ENCODE measurements around the gene PGBD5.

The PGBD5 gene

DNA sequence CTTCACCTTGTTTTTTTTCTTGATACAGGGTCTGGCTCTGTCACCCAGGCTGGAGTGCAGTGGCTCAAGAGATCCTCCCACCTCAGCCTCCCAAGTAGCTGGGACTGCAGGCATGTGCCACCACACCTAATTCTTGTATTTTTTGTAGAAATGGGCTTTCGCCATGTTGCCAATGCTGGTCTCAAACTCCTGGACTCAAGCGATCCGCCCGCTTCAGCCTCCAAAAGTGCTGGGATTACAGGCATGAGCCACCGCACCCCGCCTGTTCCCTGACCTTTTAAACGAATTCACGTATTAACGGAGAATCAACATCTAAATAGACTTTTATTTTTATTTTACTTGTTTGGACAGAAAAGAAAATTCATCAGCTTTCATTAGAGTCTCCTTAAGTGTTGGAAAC is 104.8 kb downstream of the PGBD5 start:
- no peak for DNase-seq

DNA sequence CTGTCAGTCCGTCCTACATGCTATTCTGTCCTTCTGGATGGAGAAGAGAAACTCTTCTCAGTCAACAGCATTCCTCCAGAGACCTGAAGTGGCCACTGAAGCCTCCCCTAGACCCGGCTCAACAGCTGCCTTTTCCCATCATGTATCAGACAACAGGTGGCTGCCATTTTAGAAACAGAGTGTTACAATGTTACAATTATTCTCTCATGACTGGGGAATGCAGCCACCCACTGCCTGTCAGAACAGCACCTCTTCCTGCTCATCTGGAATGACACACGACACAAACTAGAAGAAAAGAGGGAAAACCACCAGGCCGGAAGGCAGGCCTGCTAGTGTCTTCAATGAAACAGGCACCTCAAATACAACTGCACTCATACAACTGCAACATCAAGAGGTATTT is 105.3 kb downstream of the PGBD5 start:
- no peak for DNase-seq

DNA sequence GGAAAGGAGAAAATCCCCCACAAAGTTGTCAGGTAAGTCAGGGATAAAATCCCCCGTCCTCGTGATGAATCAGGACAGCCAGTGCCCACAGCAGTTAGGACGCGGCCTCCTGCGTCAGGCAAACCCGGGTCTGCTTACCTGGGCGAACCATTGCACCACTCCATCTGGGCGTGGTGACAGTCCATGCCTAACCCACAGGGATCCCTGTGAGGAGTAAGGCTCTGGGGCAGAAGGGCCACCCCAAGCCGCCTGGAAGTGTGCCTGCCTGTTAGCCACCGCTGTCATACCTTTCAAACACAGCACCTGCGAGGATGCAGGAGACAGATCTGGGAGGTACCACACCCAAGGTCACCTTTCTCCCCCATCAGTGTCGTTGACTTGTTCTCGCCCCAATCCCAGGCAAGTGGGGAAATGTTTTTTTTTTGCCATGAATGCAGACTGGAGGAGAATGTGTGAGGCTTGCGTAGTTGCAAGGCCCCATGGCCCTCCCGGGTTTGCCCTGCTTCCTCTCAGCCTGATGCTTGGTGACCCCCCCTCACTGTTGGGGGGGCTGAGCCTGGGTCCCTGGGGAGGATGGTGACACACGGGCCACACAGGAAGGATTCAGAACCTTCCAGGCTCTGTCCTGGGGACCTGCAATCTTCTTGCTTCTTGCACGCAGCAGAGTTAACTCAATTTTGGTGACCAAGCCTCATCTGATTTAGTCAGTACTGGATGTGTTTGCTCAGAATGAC is 107.0 kb downstream of the PGBD5 start:
- no peak for DNase-seq

DNA sequence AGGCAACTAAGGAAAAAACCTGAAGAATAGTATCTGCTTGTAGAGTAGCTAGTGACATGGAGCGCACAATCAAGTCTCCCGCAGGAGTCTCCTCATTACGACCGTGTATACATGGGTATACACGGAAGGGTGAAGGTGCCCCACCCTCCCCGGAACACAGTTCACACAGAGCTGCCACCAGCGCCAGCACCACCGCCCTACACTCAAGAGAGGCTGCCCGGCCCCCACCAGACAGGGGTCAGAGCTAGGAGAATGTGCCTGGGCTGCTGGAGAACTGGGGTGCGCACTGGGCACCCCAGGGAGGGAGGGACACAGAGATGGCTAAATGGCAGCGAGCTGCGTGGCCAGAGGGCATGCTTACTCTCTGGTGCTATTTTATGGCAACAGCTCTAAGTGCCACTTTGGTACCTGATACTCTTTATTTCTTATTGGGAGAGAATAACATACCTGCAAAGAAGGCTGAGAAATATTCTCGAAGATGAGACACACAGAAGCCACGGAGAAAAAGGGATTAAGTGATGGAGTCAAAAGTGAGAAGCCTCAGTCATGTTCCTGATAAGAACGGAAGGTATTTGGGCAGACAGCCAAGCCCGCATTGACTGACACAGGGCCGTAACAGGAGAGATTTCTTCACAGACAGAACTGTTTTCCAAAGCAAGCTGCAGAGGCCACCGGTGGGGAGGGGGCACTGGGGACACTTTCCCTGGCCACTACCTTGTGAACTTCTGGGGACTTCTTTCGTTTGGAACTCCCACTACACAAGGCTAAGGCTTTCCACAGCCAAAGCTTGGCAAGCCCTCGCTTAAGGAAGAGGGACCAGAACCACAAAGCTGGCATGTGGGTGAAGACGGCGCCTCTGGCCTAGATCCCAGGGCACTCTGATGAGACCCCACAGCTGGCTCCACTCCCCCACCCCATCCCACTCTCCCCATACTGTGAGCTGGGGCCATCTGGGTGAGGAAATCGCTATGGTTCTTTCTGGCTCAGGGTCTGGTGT is 108.0 kb downstream of the PGBD5 start:
- peak; percentile 13 for DNase-seq

DNA sequence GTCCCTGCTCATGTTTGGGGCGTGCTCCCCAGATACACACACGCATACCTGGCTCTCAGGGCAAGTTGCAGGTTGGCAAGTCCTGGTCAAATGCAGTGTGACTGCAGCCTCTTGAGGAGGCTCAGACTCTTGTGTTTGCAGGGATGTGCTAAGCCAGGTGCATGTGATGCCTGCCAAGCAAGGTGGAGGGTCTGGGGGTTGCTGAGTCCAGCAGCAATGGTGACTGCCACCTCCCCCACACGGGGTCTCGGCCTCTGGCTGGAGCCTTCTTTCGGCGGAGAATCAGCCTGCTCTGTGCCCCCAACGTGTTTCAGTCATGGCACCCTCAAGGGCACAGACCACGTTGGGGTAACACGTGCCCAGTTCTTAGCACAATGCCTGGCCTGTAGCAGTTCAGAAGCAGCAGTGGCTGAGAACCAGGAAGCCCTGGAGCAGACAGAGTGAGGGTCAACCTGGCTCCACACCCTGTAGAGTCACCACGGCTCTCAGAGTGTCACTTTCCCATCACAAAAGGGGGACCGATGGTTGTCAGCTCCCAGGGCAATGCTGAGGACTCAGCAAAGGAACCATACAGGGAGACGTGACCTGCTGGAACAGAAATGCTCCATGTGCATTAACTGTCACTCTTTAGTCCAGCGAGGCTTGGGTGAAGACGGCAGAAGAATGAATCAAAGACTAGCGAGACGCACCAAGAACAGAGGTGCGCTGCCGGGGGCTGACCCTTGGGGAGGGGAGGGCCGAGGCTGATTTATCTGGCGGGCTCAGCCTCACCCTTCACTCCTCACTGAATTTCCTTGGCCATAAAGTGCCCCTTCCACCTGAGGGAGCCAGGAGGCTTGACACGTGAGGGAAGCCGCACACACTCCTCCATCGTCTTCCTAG is 109.0 kb downstream of the PGBD5 start:
- DNase-seq, result no peak

DNA sequence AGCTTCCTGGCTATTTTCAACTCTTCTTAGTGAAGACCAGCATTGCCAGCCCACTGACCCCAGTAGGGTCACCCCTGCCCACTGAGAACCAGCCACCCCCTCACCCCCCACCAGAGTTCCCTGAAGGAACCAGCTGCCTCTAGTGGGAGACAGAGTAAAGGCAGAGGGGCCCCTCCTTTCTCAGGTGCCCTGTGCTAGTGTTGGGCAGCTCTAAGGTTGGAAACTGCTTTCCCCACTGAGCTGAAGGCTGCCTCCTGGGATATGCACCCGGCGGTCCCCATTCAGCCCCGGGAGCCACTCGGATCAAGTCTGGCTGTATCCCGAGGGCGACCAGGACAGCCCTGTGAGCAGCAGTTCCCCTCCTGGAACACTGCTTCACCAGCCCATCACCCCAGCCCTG is 111.0 kb downstream of the PGBD5 start:
- no peak for DNase-seq

DNA sequence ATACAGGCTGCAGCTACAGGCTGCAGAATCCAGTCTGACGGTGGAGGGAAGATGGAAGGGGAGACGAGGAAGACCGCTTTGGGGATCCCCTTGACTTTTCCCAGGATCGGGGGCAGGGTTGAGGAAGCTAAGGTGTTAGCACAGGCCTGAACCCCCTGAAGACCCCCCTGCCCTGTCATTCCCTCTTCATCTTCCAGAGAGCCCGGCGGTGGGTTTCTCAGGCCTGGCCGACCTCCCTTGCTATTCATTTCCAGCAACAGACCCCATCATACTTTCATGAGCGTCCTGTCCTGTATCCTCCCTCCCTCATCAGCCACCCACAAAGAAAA is 112.0 kb downstream of the PGBD5 start:
- DNase-seq, result no peak

DNA sequence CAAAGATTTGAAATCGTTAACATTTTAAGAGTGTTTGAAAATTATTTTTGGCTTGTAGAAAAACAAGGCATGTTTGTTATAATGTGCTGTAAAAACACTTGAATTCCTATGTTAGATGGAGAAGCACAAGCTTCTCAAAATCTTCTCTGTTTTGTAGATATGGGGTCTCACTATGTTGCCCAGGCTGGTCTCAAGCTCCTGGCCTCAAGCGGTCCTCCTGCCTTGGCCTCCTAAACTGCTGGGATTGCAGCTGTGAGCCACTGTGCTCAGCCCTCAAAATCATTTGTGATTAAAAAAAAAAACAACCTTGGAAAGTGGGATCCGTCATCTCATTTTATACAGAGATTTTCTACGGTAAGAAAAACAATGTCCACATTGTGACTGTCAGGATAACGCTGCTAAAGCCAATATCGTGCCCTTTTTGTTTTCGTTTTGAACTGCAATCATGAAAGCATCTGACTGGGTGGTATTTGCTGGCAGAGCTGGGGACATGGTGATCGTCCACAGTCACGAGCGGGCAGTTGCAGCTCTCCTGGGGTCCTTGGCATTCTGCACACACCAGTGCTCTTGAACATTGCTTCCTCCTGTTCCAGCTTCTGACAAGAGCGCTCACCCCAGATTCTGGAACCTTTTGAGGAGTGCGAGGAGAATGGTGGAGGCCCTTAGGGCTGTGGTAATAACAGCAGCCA is 112.5 kb downstream of the PGBD5 start:
- no peak for DNase-seq

DNA sequence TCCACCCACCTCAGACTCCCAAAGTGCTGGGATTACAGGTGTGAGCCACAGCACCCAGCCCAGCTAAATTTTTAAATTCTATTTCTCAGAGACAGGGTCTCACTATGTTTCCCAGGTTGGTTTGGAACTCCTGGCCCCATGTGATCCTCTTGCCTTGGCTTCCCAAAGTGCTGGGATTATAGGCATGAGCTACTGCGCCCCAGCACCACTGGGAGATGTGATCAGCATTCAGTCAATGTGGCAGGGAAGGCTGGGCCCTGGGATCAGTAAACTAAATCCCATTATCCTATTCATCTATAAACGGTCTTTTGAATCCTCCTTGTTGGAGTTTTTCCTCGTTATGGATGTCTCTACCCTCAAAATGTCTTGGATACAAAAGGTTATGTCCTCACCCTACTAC is 113.5 kb downstream of the PGBD5 start:
- DNase-seq, result no peak

DNA sequence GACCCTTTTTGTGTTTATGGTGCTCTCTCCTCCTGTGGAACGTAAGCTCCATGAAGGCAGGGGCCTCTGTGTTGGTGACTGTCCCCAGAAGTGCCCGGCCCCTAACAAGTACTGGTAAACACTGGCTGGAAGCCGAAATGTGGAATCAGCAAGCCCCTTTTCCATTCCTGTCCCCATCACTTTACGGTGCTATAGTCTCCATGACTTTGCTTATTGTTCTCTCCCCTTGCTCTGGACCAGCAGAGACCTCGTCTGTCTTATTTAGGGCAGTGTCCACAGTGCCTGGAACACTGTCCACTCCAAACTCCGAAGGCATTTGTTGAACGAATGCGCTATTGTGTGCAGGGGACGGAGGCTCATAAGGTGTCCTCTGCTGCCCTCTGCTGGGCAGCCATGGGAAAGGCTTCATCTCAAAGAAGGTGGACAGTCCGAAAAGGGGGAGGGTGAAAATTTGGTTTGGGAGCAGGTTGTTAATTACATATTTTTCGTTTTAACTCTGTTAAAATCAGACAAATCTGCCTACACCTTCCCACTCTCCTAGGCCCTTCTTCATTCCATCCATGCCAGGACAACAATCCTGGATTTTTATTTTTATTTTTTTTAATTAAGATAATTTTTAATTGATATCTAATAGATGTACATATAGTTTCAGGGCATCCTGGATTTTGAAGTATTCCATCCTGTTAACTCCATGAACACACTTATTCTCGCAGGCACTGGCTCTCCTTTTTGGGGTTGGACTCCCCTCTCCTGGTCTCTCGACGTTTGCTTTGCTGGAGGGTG is 115.6 kb downstream of the PGBD5 start:
- DNase-seq, result peak; percentile 88

DNA sequence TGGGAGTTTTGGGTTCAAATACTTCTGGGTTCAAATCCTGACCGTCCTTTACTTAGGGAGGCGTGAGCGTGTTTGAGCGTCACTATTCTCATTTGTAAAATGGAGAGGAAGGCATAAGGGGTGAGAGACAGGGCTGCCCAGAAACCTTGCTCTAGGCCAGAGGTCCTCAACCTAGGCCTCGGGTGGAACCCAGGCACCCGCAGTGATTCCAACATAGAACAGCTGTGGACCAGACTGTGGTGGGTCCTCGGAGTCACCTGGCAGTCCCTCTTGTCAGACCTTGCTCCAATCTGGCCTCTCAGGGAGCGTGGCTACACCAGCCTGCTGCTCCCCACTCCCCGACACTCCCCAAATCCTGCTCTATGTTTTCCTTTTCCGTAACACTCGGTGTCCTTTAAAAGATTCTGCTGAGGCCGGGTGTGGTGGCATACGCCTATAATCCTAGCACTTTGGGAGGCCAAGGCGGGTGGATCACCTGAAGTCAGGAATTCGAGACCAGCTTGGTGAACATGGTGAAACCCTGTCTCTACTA is 116.4 kb downstream of the PGBD5 start:
- no peak for DNase-seq

DNA sequence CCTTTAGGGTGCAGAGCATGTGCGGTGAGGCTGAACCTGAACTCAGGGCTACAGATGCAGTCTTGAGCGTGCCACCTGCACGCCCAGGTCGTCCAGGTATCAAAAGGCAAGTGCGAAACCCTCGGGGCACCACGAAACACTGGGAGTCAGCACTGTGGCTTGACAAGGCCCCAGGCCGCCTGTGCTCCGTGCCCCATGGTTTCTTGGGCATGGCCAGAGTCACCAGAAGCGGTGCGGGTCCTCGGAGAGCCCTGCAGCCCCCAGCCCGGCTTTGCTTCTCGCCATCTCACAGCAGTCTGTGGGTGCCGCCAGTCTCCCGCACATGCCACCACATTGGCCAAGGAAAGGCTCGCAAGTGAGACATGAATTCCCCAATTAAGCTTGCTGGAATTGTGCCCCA is 117.3 kb downstream of the PGBD5 start:
- no peak for DNase-seq

DNA sequence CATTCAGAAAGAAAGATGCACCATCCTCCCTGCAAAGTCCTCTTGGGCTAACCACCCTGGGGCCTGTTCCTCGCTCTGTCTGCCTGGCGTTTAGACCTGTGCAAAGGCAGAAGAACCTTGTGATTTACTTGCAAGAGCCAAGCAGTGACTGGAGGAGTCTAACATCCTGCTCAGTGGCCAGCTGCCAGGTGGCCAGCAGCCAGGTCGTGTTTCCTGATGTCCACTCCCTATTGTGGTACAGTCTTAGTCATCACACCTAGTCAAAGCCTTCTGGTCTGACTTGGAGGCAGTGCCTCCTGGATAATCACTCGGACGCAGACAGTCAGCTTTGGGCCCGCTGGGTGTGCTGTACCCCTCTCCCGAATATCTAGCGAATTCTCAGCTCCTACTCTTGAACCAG is 118.1 kb downstream of the PGBD5 start:
- peak; percentile 80 for DNase-seq

DNA sequence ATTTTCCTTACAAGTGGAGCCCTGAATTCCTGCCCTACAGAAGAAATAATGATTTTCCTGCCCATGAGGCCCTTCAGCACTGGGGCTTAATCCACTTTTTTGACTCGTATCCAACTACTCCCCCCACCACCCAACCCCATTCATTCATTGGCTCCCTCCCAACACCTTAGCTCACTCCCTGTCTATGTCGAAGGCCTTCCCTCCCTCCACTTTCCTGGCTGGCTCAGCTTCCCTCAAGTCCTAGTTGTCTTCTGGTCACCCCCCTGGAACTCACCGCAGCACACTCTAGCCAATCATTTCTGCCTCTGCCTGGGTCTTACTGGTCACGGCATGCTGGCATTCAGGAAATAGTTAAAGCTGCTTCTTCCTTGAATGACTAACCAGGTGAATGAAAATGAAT is 118.9 kb downstream of the PGBD5 start:
- no peak for DNase-seq

DNA sequence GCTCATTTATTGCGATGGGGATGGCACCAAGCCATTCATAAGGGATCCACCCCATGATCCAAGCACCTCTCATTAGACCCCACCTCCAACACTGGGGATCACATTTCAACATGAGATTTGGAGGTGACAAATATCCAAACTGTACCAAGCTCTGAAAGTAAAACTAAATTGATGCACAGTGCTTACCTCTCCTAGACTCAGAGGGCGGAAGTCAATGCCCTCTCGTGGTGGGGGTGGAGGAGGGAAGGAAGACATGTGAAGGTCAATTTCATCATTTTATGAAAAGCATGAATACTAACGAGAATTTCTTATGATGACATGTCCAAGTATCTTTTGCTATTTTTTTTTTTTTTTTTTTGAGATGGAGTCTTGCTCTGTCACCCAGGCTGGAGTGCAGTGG is 120.0 kb downstream of the PGBD5 start:
- DNase-seq, result no peak

DNA sequence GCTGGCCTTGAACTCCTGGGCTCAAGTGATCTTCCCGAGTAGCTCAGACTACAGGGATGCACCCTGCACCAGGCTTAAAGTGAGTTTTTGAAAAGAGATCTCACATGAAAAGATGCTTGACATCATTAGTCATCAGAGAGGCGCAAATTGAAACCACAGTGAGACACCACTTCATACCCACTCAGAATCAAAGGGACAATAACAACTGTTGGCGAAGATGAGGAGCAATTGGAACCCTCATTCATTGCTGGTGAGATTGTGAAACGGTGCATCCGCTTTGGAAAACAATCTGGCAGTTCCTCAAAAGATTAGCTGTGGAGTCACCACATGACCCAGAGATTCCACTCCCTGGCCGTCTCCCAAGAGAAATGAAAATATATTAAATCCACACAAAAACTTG is 122.3 kb downstream of the PGBD5 start:
- DNase-seq, result peak; percentile 76

DNA sequence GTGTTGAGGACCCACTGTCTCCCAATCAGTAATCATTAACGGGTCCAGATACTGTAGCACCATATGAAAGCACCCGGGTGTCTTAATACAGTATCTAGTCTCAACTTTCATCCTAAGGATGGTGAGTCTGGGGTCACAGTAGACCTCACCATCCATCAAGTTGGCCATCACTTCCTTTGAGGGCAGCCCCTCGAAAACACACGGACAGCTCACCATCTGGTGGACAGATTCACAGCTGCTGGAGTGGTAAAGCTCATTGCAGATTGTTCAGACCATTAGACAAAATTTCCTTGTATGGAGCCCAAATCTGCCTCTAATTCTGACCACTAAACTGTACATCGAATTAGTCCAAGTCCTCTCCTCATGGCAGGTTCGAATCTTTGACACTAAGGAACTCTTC is 123.1 kb downstream of the PGBD5 start:
- DNase-seq, result no peak

DNA sequence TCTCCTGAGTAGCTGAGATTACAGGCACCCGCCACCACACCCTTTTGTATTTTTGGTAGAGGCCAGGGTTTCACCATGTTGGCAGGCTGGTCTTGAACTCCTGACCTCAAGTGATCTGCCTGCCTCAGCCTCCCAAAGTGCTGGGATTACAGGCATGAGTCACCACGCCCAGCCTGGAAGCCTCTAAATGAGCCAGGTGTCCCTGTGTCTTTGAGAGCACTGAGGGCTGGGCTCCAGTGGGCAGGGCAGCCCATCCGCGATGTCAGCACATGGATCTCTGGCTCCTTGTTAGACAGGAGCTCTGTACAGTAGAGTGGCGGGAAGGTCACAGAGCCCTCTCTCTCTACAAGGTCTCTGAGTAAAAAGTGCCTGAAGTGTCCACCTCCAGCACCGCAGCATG is 124.3 kb downstream of the PGBD5 start:
- DNase-seq, result no peak

DNA sequence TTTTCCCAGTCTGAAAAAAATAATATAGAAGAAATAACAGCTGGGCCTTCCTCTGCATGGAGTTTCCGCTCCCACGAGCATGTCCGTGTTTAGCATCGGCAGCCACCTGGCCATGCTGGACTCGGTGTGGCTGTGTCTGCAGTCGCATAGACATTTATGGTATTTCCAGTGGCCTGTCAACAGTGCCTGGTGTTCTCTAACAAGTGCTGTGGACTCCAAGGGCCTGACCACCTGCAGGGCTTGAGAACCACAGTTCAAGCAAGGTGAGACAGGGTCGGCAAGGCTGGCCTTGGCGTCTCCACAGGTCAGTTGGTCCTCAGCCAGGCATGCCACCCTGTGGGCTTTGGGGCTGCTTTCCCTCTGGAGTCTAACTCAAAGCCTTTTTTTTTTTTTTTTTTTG is 124.8 kb downstream of the PGBD5 start:
- no peak for DNase-seq

DNA sequence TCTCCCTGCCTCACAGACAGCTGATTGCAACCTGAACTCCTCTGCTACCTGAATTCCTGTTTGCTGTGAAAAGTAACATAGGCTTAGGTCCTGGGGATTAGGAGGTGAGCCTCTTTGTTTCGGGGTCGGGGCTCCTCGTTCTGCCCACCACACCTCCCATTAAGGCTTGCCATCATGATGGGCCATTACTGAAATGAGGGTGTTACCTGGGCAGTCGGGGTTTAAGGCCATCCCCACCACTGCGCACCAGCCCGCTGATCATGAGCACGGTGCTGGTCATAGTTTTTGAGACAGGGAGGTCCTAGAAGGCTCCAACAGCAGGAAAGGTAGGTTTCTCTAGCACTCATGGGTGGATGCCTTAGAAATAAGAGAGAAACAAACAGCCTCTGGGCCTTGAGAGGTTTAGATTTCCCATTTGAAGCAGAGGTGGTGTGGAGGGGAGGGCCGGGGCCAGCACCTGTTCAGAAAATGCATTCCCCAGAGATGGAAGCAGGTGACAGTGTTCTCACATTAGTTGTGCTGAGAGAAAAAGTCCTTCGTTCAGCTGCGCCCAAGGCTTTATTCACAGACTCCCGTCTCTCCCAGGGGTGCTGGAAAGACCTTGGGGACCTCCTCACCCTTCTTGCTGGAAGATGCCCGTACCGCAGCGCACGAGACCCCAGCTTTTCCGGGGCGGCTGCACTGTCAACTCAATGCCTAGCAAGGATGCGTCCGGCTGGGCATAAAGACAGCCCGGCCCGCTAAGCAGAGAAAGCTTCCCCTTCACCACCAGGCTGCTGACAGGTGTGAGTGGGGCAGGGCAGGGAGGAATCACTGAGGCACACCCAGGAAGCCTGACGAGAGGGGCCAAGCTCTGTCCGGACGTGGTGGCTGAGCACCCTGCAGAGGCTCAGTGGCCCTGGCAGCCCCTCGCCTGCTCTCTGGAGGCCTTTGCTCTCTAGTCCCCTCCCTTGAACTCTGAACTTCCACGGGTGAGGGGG is 125.5 kb downstream of the PGBD5 start:
- no peak for DNase-seq

All from DMS53 (cell line).